Endodermal cell (in vitro differentiated cells): ENCODE measurements around the gene PARD6G. TPM values are rescaled to one million over a fixed set of nuclear protein-coding genes. Genes with fewer than 3 reads are reported as not detected.

Source experiments
- DNase-seq: peaks from one replicate; pipeline ENCODE4 v3.0.0-alpha.2; 2017
- H3K27ac ChIP-seq: 2 replicates; pipeline ENCODE4 v1.5.1; 2013; ENCODE audit warnings: mild to moderate bottlenecking, low read depth, low read length, moderate library complexity
- H3K27me3 ChIP-seq: 2 replicates; pipeline ENCODE4 v1.6.1; 2013; ENCODE audit warnings: mild to moderate bottlenecking, low read length, moderate library complexity; ENCODE audit not compliant: insufficient read depth, control insufficient read depth, poor library complexity, severe bottlenecking
- H3K36me3 ChIP-seq: 2 replicates; pipeline ENCODE4 v1.7.0; 2013; ENCODE audit warnings: mild to moderate bottlenecking, low read length, moderate library complexity; ENCODE audit not compliant: control insufficient read depth, insufficient read depth
- H3K4me1 ChIP-seq: one replicate; pipeline ENCODE4 v1.7.0; 2013; ENCODE audit warnings: low read length; ENCODE audit not compliant: control insufficient read depth, insufficient read depth
- H3K4me3 ChIP-seq: 2 replicates; pipeline ENCODE4 v1.5.1; 2013; ENCODE audit warnings: mild to moderate bottlenecking, low read length, moderate library complexity
- H3K9ac ChIP-seq: 2 replicates; pipeline ENCODE4 v1.6.1; 2013; ENCODE audit warnings: mild to moderate bottlenecking, low read length, moderate library complexity; ENCODE audit not compliant: poor library complexity, severe bottlenecking; ENCODE audit errors: extremely low read depth
- H3K9me3 ChIP-seq: 2 replicates; pipeline ENCODE4 v1.6.1; 2013; ENCODE audit warnings: mild to moderate bottlenecking, low read length, moderate library complexity; ENCODE audit not compliant: control insufficient read depth
- H3K27ac Mint-ChIP-seq: 2 replicates; pipeline ENCODE4 v1.8.0; 2020; ENCODE audit warnings: mixed read lengths
- H3K27me3 Mint-ChIP-seq: 2 replicates; pipeline ENCODE4 v1.8.0; 2021; ENCODE audit warnings: mild to moderate bottlenecking, mixed read lengths; ENCODE audit not compliant: insufficient read depth
- H3K36me3 Mint-ChIP-seq: 2 replicates; pipeline ENCODE4 v1.8.0; 2020; ENCODE audit warnings: low read depth, mixed read lengths
- H3K4me1 Mint-ChIP-seq: 2 replicates; pipeline ENCODE4 v1.8.0; 2020; ENCODE audit warnings: mixed read lengths
- H3K4me3 Mint-ChIP-seq: 2 replicates; pipeline ENCODE4 v1.8.0; 2020; ENCODE audit warnings: mild to moderate bottlenecking, moderate library complexity, mixed read lengths
- H3K9me3 Mint-ChIP-seq: 2 replicates; pipeline ENCODE4 v1.8.0; 2020; ENCODE audit warnings: mild to moderate bottlenecking, mixed read lengths
- WGBS, 2 experiments: methylation state at CpG; one replicate each; pipeline versions ENCODE4 v1.1.5 to v1.1.7; 2013; ENCODE audit warnings: missing lambda C conversion rate in 2 of 2, mixed read lengths in 1 of 2; ENCODE audit not compliant: insufficient coverage in 1 of 2, insufficient read length in 1 of 2; 5-methylcytosine and 5-hydroxymethylcytosine counted together
- total RNA-seq, 2 donors: library from RNA; stranded (reverse); fragmentation: NEBNext Ultra II Directional in 1 of 2; extraction: Animal tissue kit (Norgen Biotek cat#: 25700) in 1 of 2; gene quantifications; 2 replicates in 1 of 2; 3 replicates in 1 of 2; pipeline ENCODE4 v1.2.1, GENCODE V29; 2021
- TF ChIP-seq, protein P1 (sequence below): fragments of 200-600 bp; sonication (generic); conservative IDR thresholded peaks from 2 replicates; pipeline ENCODE4 v1.5.0; 2021; ENCODE audit warnings: antibody characterized with exemption, mild to moderate bottlenecking

PARD6G gene
- total RNA-seq, 2 donors from 2014 or later, result 15.4 to 17.3 TPM

DNA sequence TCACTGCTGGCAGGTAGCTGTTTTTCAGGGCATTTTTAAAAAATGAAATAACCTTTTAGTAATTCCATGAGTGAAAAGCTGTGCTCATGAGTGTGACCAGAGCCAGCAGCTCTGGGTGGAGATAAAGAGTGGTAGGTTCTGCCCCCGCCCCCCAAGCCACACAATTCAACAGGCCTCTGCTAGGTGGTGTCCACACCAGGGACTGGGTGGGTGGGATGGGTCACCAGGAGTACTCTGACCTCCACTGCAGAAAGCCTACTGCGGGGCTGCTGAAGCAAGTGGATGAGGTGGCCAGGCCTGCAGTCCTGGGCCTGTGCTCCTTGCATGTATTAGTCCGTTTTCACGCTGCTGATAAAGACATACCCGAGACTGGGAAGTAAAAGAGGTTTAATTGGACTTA is 15.3 kb downstream of the PARD6G start:
- Mint-ChIP-seq H3K4me3 (no peak overlapping the region), H3K4me1 (no peaks in the 10 kb centered on the region), H3K36me3 (no peaks in the 10 kb centered on the region), H3K9me3 (peaks cover 2% of the 10 kb centered on the region), H3K27me3 (peaks cover 9% of the 10 kb centered on the region), H3K27ac (peak overlapping the region; percentile 55)
- no peaks in the 10 kb centered on the region for H3K36me3 ChIP-seq
- DNase-seq, result no peak
- no peaks in the 10 kb centered on the region for H3K4me1 ChIP-seq
- no peak overlapping the region for H3K27ac ChIP-seq
- 96 to 100% methylated on average over 1 to 4 of the region's 5 CpGs for WGBS, 2 experiments
- TF ChIP-seq, protein P1, sequence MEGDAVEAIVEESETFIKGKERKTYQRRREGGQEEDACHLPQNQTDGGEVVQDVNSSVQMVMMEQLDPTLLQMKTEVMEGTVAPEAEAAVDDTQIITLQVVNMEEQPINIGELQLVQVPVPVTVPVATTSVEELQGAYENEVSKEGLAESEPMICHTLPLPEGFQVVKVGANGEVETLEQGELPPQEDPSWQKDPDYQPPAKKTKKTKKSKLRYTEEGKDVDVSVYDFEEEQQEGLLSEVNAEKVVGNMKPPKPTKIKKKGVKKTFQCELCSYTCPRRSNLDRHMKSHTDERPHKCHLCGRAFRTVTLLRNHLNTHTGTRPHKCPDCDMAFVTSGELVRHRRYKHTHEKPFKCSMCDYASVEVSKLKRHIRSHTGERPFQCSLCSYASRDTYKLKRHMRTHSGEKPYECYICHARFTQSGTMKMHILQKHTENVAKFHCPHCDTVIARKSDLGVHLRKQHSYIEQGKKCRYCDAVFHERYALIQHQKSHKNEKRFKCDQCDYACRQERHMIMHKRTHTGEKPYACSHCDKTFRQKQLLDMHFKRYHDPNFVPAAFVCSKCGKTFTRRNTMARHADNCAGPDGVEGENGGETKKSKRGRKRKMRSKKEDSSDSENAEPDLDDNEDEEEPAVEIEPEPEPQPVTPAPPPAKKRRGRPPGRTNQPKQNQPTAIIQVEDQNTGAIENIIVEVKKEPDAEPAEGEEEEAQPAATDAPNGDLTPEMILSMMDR, result no peak
- H3K27me3 ChIP-seq, result no peaks in the 10 kb centered on the region
- no peak overlapping the region for H3K4me3 ChIP-seq
- no peak overlapping the region for H3K9ac ChIP-seq
- no peaks in the 10 kb centered on the region for H3K9me3 ChIP-seq

DNA sequence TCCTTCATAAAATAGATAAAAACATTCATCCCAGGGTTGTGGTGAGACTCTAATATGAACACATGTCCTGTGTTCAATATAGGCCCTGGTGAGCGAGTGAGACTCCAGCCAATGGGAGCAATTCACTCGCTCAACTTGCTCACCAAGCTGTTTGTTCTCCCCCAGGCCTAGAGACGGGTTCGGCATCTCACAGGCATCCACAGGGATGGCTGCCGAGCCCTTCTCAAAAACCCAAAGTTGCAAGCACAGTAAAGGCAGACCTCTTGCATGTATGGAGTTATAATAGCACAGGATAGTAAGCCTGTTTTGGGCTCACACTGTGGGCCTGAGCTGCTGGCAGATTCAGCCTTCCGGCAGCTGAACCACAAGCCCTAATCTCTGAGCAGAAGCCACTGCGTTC is 15.7 kb downstream of the PARD6G start:
- H3K4me1 Mint-ChIP-seq, result no peaks in the 10 kb centered on the region
- peaks cover 7% of the 10 kb centered on the region for H3K27me3 Mint-ChIP-seq
- H3K36me3 ChIP-seq, result no peaks in the 10 kb centered on the region
- no peaks in the 10 kb centered on the region for H3K27me3 ChIP-seq
- H3K4me1 ChIP-seq, result no peaks in the 10 kb centered on the region
- H3K9me3 ChIP-seq, result no peaks in the 10 kb centered on the region
- H3K9ac ChIP-seq, result no peak overlapping the region
- TF ChIP-seq, protein P1, result no peak
- 92 to 96% methylated on average over 7 of the region's 7 CpGs for WGBS, 2 experiments
- no peaks in the 10 kb centered on the region for H3K36me3 Mint-ChIP-seq
- H3K4me3 Mint-ChIP-seq, result no peak overlapping the region
- H3K4me3 ChIP-seq, result no peak overlapping the region
- no peak overlapping the region for H3K27ac ChIP-seq
- DNase-seq, result no peak
- H3K27ac Mint-ChIP-seq, result no peak overlapping the region
- H3K9me3 Mint-ChIP-seq, result no peaks in the 10 kb centered on the region

DNA sequence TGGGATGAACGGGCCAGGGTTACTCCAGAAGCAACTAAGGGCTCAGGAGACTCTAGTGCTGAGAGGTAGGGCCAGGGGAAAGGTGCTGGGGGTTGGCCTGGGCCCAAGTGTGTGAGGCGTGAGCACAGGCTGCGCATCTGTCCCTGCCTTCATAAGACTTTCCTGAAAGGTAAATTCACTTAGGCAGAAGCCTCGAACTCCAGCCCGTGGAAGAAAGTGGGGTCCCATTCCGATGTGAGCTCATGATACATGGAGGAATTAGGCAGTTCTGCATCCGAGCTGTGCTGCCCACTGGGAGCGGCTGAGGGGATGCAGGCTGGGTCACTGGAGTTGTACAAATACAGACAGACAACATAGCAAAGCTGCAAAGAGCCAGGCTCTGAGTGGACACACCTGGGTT is 16.2 kb downstream of the PARD6G start:
- no peaks in the 10 kb centered on the region for H3K36me3 Mint-ChIP-seq
- DNase-seq, result no peak

More for the DNA sequence above, 16.2 kb downstream of the PARD6G start:
- Mint-ChIP-seq H3K27ac (no peak overlapping the region), H3K27me3 (peaks cover 6% of the 10 kb centered on the region), H3K4me1 (no peaks in the 10 kb centered on the region), H3K4me3 (no peak overlapping the region), H3K9me3 (no peaks in the 10 kb centered on the region)
- H3K27ac ChIP-seq, result no peak overlapping the region
- H3K36me3 ChIP-seq, result no peaks in the 10 kb centered on the region
- no peaks in the 10 kb centered on the region for H3K9me3 ChIP-seq
- no peaks in the 10 kb centered on the region for H3K4me1 ChIP-seq
- TF ChIP-seq, protein P1, result no peak
- no peak overlapping the region for H3K9ac ChIP-seq
- no peak overlapping the region for H3K4me3 ChIP-seq
- no peaks in the 10 kb centered on the region for H3K27me3 ChIP-seq
- 88 to 94% methylated on average over 8 of the region's 8 CpGs for WGBS, 2 experiments
